Sigmoid colon (tissue), 7 donors: Measurements from ENCODE around the gene SEC23IP. TPM values are rescaled to one million over a fixed set of nuclear protein-coding genes. Genes with fewer than 3 reads are reported as not detected.

Experiments used
- DNase-seq: peaks from one replicate; pipeline ENCODE4 v3.0.0-alpha.2; 2019
- H3K27ac ChIP-seq, 4 donors: fragments of 200-600 bp; sonication (generic); one replicate each; pipeline ENCODE4 v1.5.1; 2016 to 2019; ENCODE audit warnings: mild to moderate bottlenecking in 1 of 4
- H3K27me3 ChIP-seq, 3 donors: fragments of 200-600 bp; sonication (generic); one replicate each; pipeline ENCODE4 v1.5.1; 2019; ENCODE audit warnings: mild to moderate bottlenecking in 1 of 3
- H3K36me3 ChIP-seq, 4 donors: fragments of 200-600 bp; sonication (generic); one replicate each; pipeline ENCODE4 v1.5.1; 2016 to 2019
- H3K4me1 ChIP-seq, 4 donors: fragments of 200-600 bp; sonication (generic); one replicate each; pipeline ENCODE4 v1.5.1; 2017 to 2019
- H3K4me3 ChIP-seq, 4 donors: fragments of 200-600 bp; sonication (generic); one replicate each; pipeline ENCODE4 v1.5.1; 2017 to 2019; ENCODE audit warnings: mild to moderate bottlenecking in 2 of 4, moderate library complexity in 1 of 4
- H3K9me3 ChIP-seq, 4 donors: fragments of 200-600 bp in 3 of 4; sonication (generic) in 3 of 4; one replicate each; pipeline versions ENCODE4 v1.5.1 to v1.6.1; 2013 to 2019
- EP300 ChIP-seq, 4 donors: sonication (generic); formaldehyde crosslinking; IDR thresholded peaks; one replicate each; pipeline ENCODE4 v1.6.1; 2017; ENCODE audit warnings: antibody characterized with exemption in 4 of 4
- POLR2A ChIP-seq, 2 donors: fragments of 450-650 bp; IDR thresholded peaks; one replicate each; pipeline ENCODE4 v1.6.1; 2016; ENCODE audit warnings: antibody characterized with exemption in 2 of 2, mild to moderate bottlenecking in 2 of 2, moderate library complexity in 2 of 2
- POLR2AphosphoS5 ChIP-seq, 4 donors: sonication (generic); formaldehyde crosslinking; IDR thresholded peaks; one replicate each; pipeline ENCODE4 v1.6.1; 2017; ENCODE audit warnings: antibody characterized with exemption in 4 of 4
- WGBS, 2 donors: extraction: QIAGEN DNeasy Blood & Tissue Kit; methylation state at CpG; one replicate each; pipeline ENCODE4 v1.1.7; 2013; 5-methylcytosine and 5-hydroxymethylcytosine counted together
- intact Hi-C: fragments of 100-400 bp; cut with DNase I; formaldehyde crosslinking; loops from one replicate; pipeline ENCODE4 v1.15.1; 2023
- polyA plus RNA-seq, 3 donors: library from polyadenylated mRNA; stranded (reverse); fragments of 200-250 nt; gene quantifications; one replicate each; pipeline ENCODE4 v1.2.3, GENCODE V29; 2013
- total RNA-seq, 4 donors: library from RNA; depleted of rRNA; stranded (reverse); fragments of >200 nt; gene quantifications; one replicate each; pipeline ENCODE4 v1.1.0, GENCODE V29; 2016
- TF ChIP-seq, protein P1 (sequence below), 4 experiments: fragments of 450-650 bp in 3 of 4; fragments of 200-600 bp in 1 of 4; IDR thresholded peaks; one replicate each; pipeline ENCODE4 v1.5.1; 2016 to 2019; ENCODE audit warnings: antibody characterized with exemption in 4 of 4, mild to moderate bottlenecking in 3 of 4, moderate library complexity in 2 of 4
- donor health status: healthy with polysubstance abuse.
- donor health status: Bipolar disorder and iron deficiency.
- donor health status: healthy.

Gene SEC23IP
- total and polyA plus RNA-seq, 7 donors: 8.3 to 31.4 (median 18.3) TPM

DNA sequence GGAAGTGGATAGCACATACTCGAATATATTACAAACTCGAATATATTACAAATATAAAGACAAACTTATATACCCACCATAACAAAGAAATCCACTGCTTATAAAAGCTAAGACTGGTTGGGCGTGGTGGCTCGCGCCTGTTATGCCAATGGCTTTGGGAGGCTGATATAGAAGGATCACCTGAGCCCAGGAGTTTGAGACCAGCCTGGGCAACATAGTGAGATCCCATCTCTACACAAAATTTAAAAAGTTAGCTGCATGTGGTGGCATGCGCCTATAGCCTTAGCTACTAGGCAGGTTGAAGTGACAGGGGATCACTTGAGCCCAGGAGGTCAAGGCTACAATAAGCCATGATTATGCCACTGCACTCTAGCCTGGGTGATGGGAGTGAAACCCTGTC, 40.3 kb upstream of the SEC23IP start:
- 95 to 98% methylated on average over 6 of the region's 6 CpGs for WGBS, 2 donors
- TF ChIP-seq EP300 (IDR thresholded peaks at IDR 0.05) (no peak), POLR2AphosphoS5 (IDR thresholded peaks at IDR 0.05) (no peak), POLR2A (IDR thresholded peaks at IDR 0.05) (no peak)
- TF ChIP-seq, protein P1, sequence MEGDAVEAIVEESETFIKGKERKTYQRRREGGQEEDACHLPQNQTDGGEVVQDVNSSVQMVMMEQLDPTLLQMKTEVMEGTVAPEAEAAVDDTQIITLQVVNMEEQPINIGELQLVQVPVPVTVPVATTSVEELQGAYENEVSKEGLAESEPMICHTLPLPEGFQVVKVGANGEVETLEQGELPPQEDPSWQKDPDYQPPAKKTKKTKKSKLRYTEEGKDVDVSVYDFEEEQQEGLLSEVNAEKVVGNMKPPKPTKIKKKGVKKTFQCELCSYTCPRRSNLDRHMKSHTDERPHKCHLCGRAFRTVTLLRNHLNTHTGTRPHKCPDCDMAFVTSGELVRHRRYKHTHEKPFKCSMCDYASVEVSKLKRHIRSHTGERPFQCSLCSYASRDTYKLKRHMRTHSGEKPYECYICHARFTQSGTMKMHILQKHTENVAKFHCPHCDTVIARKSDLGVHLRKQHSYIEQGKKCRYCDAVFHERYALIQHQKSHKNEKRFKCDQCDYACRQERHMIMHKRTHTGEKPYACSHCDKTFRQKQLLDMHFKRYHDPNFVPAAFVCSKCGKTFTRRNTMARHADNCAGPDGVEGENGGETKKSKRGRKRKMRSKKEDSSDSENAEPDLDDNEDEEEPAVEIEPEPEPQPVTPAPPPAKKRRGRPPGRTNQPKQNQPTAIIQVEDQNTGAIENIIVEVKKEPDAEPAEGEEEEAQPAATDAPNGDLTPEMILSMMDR (IDR thresholded peaks at IDR 0.05): no peak
- peaks cover 0 to 28% (median 9%) of the 10 kb centered on the region in 4 donors for H3K4me1 ChIP-seq
- H3K27ac ChIP-seq: no peak overlapping the region
- H3K27me3 ChIP-seq: no peaks in the 10 kb centered on the region
- intact Hi-C loops: no loop called here
- H3K9me3 ChIP-seq: no peaks in the 10 kb centered on the region
- H3K4me3 ChIP-seq: no peak overlapping the region
- no peak for DNase-seq
- H3K36me3 ChIP-seq: peaks cover 0 to 82% (median 18%) of the 10 kb centered on the region in 4 donors

DNA sequence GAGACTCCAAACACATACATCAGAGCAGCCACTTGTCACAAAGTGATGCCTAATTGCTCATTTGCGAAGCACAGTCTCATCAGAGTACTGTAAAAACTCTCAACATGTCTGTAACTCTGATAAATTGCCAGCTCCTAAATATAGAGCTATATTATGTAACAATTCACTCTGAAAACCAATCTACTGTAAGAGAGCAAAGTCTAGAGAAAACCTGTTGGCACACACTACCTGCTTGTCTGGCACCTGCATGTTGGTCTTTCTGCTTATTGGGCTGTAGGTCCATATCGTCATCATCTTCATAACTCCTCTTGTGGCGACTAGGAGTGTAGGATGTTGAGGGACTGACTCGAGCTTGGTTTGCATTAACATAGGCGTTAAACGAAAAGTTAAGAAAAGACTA, 39.7 kb upstream of the SEC23IP start:
- Histone ChIP-seq H3K4me3 (no peak overlapping the region), H3K36me3 (peaks cover 0 to 82% (median 15%) of the 10 kb centered on the region in 4 donors), H3K4me1 (peaks cover 0 to 28% (median 9%) of the 10 kb centered on the region in 4 donors), H3K9me3 (no peaks in the 10 kb centered on the region), H3K27ac (no peak overlapping the region), H3K27me3 (no peaks in the 10 kb centered on the region)
- intact Hi-C loops: no loop called here
- WGBS, 2 donors: 59 to 96% methylated on average over 6 of the region's 6 CpGs
- no peak for DNase-seq
- TF ChIP-seq POLR2A (IDR thresholded peaks at IDR 0.05) (no peak), POLR2AphosphoS5 (IDR thresholded peaks at IDR 0.05) (no peak), EP300 (IDR thresholded peaks at IDR 0.05) (no peak)
- TF ChIP-seq, protein P1 (IDR thresholded peaks at IDR 0.05): no peak

DNA sequence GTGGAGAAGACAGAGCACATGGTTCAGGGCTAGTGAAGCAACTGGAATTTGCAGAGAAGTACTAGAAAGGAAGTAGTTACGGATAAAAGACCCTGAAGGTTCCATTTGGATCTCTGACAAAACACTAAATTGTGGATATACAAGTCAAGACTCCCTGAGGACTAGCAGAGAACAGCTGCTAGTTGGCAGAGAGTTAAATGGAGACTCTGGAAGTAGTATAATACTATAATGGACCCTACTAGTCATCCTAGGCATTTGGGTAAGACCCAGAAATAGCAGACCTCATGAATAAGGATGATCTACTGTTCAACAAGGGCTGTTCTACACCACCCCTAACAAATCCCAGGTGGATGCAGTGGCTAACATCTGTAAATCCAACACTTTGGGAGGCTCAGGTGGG, 39.0 kb upstream of the SEC23IP start:
- DNase-seq: no peak
- H3K4me3 ChIP-seq: no peak overlapping the region
- H3K27me3 ChIP-seq: no peaks in the 10 kb centered on the region
- H3K9me3 ChIP-seq: no peaks in the 10 kb centered on the region
- intact Hi-C loops: no loop called here
- peaks cover 0 to 28% (median 9%) of the 10 kb centered on the region in 4 donors for H3K4me1 ChIP-seq
- H3K27ac ChIP-seq: no peak overlapping the region
- WGBS, 2 donors: 88 to 90% methylated on average over 1 of the region's 1 CpG
- H3K36me3 ChIP-seq: peaks cover 0 to 78% (median 15%) of the 10 kb centered on the region in 4 donors
- TF ChIP-seq POLR2AphosphoS5 (IDR thresholded peaks at IDR 0.05) (no peak), EP300 (IDR thresholded peaks at IDR 0.05) (no peak), POLR2A (IDR thresholded peaks at IDR 0.05) (no peak)
- TF ChIP-seq, protein P1 (IDR thresholded peaks at IDR 0.05): no peak

DNA sequence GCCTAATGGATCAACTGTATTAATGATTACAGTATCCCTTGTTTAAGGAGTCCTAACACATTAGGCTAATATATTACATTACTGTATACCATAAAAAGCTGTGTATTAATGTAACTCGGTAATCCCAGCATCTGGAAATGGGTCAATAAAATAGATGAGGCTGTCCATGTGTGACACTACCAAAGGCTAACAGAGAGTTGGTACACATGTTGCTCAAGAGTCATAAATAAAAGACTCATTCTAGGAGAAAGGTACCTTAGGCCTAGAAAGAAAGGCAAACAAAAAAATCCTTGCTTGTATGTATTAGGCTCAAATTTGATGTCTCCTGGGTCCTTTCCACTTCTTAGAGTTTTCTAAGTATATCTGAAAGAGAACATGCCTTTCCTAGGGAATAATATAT, 34.5 kb upstream of the SEC23IP start:
- H3K36me3 ChIP-seq: peaks cover 0 to 46% (median 4%) of the 10 kb centered on the region in 4 donors
- H3K9me3 ChIP-seq: no peaks in the 10 kb centered on the region
- TF ChIP-seq EP300 (IDR thresholded peaks at IDR 0.05) (no peak), POLR2A (IDR thresholded peaks at IDR 0.05) (no peak), POLR2AphosphoS5 (IDR thresholded peaks at IDR 0.05) (no peak)
- TF ChIP-seq, protein P1 (IDR thresholded peaks at IDR 0.05): no peak
- WGBS, 2 donors: 32 to 60% methylated on average over 1 of the region's 1 CpG
- no peaks in the 10 kb centered on the region for H3K27me3 ChIP-seq
- H3K27ac ChIP-seq: no peak overlapping the region
- no peak for DNase-seq
- H3K4me3 ChIP-seq: no peak overlapping the region
- intact Hi-C loops: loop anchor here (2.0 to 5.0 kb wide), 2 partner anchors 171 to 249 kb away; no protein-coding TSS in a partner anchor
- H3K4me1 ChIP-seq: peaks cover 0 to 22% (median 10%) of the 10 kb centered on the region in 4 donors
